Left colon (tissue), 2 donors: ENCODE measurements around the gene LRRC4. TPM values are rescaled to one million over a fixed set of nuclear protein-coding genes. Genes with fewer than 3 reads are reported as not detected.

Experiments used
- ATAC-seq: fragments of 200-7000 bp; cut with Tn5 transposase; one replicate; pipeline ENCODE4 v1.9.1; 2020; ENCODE audit warnings: mild to moderate bottlenecking, moderate library complexity
- DNase-seq, 2 donors: peaks; one replicate each; pipeline ENCODE4 v3.0.0-alpha.2; 2020
- intact Hi-C, 2 donors: fragments of 100-400 bp; cut with DNase I in 1 of 2; cut with micrococcal nuclease in 1 of 2; formaldehyde crosslinking; loops; one replicate each; pipeline versions ENCODE4 v1.11.2 to v1.14.0; 2022; cut with DNase I, micrococcal nuclease
- total RNA-seq, 2 donors: library from RNA; stranded (reverse); fragmentation: NEBNext Ultra II Directional; extraction: Animal tissue kit (Norgen Biotek cat#: 25700); gene quantifications; one replicate each; pipeline ENCODE4 v1.2.1, GENCODE V29; 2021
- donor health status: DM: no; HTN: no; CAD: no.
- donor health status: DM: yes; HTN: yes; CAD: no.

The LRRC4 gene
- total RNA-seq, 2 donors from 2014 or later = 0.24 to 4.5 TPM

DNA sequence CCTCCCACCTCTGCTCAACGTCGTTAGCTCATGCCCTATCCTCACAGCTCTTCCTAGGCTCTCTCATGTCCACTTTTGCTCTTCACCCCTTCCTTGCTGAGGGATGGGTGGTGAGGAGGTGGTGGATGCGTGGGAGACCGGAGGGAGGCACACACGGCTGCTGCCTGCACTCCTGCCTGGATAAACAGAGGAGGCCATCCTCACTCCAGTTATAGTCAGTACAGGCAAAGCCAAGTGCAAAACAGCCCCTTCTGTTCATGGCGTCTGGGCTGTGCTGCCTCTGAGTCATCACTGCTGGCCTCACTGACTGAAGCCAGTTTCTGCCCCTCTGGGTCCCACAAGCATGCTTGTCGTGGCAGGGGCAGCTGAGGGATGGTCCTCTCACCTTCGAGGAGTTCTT is 31.9 kb upstream of the LRRC4 start:
- ATAC-seq (no peak), DNase-seq (no peak)
- intact Hi-C loops = no loop called here

DNA sequence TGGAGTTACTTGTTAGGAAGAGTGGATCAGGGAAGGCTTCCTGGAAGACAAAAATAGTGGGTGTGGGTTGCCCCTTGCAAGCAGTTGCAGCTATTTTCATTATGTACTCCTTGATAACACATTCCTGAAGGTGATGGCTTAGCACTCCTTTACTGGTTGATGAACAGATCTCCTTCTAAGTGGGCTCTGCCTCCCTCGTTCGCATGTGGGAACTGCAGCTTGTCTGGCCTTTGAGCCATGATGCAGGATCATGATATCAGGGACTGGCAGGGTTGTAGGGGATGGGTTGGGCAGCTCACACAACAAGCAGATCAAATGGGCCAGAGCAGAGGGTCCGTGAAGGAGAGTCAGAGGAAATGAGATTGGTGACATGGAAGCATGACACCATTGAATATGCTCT is 28.8 kb upstream of the LRRC4 start:
- intact Hi-C loops = no loop called here
- ATAC-seq (no peak), DNase-seq (no peak)

DNA sequence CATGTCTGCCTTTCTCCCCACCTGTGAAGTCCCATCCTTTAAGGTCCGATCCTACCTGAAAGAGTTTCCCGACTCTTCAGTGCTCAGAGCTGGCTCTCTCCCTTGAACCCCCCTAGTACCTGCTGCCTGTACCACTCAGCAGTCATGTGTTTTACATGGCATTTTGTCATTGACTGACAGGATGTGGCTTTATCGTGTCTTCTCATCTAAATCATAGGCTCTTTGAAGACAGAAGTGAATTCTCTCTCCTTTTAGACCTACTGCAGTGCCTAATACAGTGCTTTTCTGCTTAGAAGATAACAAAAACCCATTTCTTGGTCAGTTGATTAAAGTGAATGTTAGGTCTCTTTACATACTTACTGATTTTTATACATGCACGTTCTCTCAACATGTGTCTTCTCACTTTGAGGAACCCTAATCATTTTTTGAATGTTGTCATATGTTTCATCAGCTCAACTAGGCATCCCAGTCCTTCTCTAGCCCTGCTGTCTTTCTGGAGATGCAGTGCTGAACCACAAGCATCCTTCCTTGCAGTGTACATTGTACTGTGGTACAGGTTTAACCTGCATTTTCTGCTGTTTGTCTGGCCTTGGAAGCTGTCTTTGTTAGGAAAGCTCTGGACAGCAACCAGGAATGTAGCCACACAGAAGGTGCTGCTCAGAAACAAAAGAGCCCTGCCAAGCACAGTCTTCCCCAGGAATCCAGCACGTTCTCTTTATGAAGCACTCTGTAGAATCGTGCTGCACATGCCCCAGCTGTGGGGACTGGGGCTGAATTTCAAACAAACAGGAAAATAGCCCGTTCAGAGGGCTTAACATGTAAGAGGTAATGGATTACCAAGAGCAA is 28.1 kb upstream of the LRRC4 start:
- DNase-seq = no peak
- intact Hi-C loops = no loop called here
- no peak for ATAC-seq

DNA sequence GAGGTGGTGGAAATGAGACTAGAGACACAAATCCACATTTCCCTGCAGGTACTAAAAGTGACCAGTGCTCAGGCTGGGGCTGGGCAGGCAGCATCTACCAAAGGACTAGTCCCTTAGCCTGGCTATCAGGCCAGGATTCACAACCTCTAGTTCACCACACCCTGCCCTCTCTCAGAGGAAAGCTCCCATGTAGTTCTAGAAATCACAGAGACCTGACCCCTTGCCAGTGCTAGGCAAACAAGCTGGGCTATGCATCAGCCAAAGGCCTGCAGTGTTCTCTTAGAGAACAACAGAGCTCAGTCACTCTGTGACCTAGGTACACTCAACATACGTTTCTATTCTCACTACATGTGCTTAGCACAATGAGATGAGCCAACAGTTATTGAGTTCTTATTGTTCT is 26.7 kb upstream of the LRRC4 start:
- intact Hi-C loops = no loop called here
- DNase-seq = no peak
- ATAC-seq = no peak

DNA sequence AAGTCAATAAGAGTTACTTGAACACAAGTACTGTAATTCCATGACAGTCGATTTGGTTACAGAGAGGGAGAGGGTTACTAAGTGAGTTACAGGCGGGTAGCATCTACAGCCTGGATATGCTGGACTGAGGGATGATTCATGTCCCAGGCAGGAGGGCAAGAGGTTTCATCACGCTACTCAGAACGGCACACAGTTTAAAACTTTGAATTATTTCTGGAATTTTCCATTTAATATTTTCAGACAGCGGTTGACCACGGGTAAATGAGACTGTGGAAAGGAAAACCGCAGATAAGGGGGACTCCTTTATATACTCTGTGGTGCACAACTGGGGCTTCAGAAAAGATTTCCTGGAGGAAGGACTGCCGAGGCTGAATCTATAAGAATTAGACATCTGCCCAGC is 25.7 kb upstream of the LRRC4 start:
- ATAC-seq = no peak
- DNase-seq = no peak
- intact Hi-C loops = no loop called here

DNA sequence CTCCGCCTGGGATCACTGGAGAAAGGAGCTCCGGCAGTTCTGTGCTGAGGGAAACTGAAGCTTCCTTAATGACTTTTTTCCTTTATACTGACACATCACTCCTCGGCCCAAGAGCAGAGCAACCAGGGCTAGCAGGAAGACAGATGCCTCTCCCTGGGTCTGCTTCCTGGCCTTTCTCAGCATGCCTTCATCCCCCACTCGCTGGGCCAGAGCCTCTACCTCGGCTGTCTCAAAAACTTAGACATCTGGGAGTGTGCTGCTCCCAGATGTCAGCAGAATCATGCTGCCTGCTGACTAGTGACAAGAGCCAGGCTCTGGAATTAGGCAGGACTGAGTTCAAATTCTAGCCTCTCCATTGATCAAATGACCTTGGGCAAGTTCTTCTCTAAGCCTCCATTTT is 24.4 kb upstream of the LRRC4 start:
- ATAC-seq (no peak), DNase-seq (no peak)
- intact Hi-C loops = no loop called here

DNA sequence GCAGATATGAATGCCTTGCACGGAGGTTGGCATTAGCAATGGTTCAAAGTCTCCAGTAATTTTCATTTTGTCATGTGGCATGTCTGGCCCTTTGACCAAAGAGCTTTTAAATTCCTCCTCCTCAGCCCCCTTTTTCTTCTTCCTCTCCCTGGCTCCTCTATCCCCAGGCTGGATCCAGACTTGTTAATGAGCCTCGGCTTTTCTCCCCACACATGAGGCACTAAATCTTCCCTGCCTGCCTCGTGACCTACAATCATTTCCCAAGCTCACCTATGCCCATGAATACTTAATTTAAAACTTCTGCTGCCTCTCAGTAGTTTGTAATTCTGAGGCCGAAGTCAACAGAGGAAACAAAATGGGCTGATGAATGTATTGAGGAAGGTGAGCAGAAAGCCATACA is 23.3 kb upstream of the LRRC4 start:
- ATAC-seq (no peak), DNase-seq (no peak)
- intact Hi-C loops = no loop called here

DNA sequence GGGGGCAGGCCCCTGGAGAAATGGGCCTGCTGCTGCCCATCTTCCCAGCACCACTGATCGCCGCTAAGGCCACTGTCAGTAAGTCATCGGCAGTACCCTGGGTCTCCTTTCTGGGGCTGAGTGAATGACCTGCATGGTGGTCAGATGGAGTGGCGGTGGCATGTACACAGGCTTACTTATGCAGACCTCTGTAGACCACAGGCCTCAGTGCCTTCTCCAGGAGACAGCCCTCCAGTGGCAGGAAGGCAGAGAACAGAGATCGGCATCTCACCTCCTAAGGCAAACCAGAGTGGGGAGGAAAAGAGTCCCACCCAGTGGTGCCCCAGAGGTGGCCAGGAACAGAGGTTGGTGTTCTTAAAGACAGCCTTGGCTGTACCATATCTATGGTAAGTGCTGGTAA is 22.8 kb upstream of the LRRC4 start:
- ATAC-seq (no peak), DNase-seq (no peak)
- intact Hi-C loops = no loop called here

DNA sequence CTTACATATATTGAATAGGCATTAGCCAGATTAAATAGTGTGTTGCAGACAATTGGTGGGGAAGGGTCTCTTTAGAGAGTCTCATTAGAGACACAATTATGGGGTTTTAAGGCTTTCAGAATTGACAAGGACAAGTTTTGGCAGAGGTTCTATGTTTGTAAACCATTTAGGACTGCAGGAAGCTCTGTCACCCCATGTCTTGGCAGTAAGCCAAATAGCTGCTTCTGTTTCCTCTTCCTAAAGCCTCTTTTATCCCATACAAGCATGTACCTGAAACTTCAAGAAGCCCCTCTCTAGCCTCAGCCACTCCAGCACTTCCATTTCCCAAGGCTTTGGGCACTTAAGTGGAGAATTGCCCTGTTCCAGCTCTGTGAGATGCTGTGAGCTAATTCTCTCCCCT is 21.8 kb upstream of the LRRC4 start:
- no peak for DNase-seq
- intact Hi-C loops = no loop called here
- ATAC-seq = peak; percentile 64

DNA sequence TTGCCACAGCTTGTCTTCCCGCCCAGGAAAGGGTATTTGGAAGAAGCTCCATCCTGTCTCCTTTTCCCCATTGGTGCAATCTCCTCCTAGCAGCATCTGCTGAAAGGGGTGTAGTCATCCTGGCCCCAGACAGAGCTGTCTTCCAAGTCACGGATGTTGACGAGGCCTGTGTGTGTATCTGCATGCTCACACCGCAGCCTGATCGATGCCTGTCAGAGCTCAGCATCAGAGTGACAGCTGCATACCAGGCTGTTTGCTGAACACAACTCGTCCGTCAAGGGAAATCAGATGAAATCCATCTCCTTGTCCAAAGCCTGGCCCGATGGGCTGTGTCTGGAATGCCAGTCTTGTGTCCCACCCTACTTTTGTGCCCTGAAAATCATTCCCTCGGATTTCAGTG is 21.2 kb upstream of the LRRC4 start:
- ATAC-seq = no peak
- intact Hi-C loops = no loop called here
- no peak for DNase-seq

DNA sequence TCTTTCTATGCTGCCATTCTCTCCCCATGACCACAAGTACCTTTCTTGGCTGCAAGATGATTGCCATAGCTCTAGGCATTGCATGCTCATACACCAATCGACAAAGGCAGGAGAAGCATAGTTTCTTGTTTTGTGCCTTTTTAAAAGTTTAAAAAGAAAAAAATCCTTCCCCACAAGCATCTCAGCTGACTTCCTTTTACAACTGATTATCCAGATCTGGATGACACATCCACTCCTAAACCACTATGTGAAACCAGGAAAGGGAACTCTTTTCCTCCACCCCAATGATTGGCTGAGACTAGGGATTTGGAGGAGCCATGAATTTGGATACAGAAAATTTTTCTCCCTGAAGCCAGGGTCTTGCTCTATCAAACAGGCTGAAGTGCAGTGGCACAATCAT is 14.5 kb upstream of the LRRC4 start:
- DNase-seq (no peak), ATAC-seq (no peak)
- intact Hi-C loops = no loop called here

DNA sequence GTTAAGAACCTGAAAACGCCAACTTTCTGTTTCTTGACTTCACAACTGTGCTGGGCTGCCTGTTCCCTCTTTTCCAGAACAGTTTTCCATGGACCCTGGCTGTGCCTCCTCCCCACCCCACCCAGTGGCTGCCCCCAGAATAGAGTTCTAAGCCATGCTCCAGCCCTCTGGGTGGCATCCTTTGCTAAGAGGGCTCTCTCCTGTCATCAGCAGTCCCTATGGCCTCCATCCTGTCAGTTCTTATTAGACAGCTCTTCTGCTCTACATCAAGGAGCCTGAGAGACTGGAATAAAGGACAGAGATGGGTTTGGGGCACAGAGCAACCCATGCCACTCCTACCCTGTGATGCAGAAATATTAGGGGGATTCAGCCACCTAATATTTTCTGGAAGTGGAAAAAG is 13.9 kb upstream of the LRRC4 start:
- DNase-seq (no peak), ATAC-seq (no peak)
- intact Hi-C loops = no loop called here

DNA sequence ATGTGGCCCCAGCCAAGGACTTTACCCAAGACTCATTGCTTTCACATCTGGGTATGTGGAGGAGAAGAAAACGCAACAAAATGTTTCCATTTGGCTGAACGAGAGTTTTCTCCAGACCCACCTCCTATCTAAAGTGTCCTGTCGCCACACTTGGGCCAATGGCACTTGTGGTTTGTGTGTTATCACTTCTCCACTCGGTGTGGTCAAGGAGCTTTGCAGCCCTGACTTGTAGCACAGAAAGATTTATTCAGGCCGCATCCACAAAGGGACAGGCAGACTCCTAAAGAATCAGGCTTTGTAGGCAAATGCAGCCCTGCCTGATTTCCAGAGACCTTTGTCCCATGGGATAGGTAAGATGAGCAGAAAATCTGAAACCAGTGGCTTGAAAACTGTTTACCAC is 12.8 kb upstream of the LRRC4 start:
- intact Hi-C loops = no loop called here
- no peak for ATAC-seq
- no peak for DNase-seq

DNA sequence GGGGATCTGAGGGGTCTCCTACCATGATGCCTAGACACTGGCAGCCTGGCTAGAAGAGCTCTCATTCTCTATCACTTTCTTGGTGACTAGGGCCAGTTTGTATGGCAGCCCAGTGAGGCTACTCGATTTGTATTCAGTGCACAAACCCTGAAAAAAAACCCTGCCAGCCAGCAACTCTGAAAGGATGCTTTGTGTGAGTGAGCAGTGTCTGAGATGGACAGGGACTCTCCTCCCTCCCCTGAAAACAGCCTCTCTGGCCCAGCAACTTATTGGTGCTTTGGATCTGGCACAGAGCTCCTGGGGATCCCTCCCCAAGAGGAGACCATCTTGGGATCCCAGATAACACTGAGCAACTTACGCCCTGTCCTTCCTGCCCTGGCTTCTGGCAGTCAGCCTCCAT is 10.8 kb upstream of the LRRC4 start:
- DNase-seq (no peak), ATAC-seq (no peak)
- intact Hi-C loops = no loop called here

DNA sequence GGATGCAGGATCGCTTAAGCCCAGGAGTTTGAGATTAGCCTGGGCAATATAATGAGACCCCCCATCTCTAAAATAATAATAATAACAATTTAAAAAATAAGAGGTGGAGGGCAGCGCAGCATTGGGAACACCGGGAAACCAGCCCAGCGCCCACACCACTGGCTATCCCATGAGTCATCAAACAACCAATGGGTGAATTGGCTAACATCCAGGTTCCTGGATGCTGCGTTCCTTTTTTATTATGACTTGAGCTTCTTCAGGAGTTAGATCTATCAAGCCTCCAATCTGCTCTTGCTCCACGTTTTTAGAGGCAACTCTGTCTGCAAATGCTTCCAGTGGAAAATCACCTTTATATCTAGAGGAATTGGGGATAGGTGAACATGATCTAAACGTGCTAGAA is 10.0 kb upstream of the LRRC4 start:
- ATAC-seq = peak; percentile 33
- DNase-seq = no peak
- intact Hi-C loops = no loop called here

DNA sequence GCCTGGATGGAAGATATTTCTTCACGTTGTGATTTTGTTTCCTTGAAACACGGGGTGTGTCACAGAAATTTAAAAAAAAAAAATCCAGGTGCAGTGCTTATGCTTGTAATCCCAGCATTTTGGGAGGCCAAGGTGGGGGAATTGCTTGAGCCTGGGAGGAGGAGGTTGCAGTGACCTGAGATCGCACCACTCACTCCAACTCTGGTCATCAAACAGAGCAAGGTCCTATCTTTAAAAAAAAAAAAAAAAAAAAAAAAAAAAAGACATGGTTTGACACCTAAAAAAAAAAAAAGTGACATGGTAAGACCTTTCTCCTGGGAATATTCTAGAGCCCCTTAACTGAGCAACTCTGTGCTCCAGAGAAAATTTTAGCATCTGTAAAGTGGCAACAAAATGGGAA is 9.0 kb upstream of the LRRC4 start:
- ATAC-seq (peak; percentile 10), DNase-seq (no peak)
- intact Hi-C loops = no loop called here

DNA sequence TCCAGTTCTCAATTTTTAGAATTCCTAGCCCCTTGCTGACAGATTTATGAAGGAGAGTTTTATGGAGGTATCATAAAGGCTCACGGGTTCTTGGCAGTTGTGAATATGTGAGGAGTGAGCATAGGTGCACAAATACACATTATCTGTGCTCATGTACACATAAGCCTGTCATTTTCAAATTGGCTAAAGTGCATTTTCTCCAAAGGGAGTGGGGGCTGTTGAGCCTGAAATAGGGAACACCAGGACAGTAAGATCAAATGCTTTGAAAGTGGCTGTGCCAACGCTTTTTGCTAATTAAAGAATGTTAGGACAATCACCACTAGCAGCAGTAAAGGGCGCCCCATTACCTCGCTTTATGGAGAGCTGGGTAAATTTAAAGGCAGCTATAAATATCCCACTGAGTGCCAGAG is 8.3 kb upstream of the LRRC4 start:
- no peak for DNase-seq
- peak; percentile 86 for ATAC-seq
- intact Hi-C loops = no loop called here

DNA sequence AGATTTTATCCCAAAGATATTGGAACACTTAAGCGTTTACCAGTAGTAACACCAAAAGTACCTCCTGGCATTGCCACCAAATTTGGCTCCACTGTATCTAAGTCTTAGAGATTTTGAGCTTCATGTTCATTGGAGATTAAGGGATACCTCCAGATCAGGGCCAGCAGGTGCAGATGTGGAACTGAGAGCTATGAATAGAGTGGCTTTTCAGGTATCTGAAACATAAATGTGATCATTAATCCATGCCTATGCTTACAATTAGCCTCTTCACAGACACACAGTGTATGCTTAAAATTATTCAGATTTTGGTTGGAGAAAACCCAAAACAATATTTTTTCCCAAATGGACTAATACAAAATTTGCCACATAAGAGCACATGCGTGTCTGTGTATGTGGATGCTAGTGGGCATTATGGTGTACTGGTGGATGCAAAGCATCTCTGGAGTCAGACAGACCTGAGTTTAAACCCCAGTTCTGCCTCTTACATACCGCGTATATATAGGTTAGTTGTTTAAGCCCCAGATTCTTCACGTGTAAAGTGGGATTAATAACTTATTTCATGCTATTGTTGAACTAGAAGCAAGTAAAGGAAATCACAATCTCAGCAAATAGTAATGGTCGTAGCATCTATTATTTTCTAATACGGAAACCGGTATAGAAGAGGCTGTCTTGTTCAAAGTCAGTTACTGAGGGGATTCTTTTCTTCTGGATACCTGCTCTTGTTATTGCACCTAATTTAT is 6.8 kb upstream of the LRRC4 start:
- intact Hi-C loops = no loop called here
- DNase-seq = no peak
- no peak for ATAC-seq

DNA sequence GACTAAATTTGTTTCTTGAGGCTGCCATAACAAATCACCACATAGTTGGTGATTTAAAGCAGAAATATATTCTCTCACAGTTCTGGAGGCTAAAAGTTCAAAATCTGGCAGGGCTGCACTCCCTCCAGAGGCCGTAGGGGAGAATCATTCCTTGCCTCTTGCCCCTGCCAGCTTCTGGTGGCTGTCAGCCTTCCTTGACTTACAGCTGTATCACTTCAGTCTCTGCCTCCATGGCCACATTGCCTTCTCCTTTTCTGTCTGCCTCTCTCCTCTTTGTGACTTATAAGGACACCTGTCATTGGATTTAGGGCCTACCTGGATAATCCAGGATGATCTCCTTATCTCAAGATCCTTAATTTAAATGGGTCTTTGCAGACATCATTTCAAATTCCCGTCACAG is 5.8 kb upstream of the LRRC4 start:
- no peak for ATAC-seq
- intact Hi-C loops = no loop called here
- no peak for DNase-seq

DNA sequence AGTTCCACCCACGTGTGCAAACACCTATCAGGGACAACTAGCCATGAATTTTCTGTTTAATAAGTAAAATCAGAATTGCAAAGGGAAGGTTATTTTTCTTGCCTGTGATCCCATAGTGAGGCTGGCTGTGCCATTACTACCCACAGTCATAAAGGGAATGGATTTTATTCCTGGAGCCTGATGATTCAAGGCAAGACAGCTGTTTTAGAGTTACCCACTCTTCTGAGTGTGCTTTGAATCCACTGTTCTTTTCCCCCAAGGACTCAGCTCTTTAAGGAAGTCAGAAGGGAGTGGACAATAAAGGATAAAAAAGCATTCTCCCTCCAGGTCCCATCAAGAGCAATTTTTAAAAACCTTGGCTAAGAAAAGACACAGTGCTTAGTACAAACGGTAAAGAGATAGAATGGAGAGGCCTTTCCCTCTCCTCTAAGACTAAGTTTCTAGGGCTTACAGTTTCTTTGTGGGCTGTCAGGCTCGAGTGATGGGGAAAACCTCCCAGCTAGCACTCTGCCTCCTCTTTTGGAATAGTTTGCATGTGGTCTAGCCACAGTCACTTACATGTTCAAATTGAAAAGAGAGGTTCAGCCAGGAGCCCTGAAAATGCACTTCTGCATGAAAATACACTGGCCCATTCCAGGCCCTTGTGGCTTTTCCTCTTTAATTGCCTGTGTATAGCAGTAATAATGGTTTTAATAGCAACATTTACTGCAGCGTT is 5.1 kb upstream of the LRRC4 start:
- no peak for DNase-seq
- no peak for ATAC-seq
- intact Hi-C loops = no loop called here
